ENCODE results near the gene CLEC19A.

- TF ChIP-seq CTCF (conservative IDR thresholded peaks at IDR 0.05) (no peak), EZH2 (IDR thresholded peaks at IDR 0.05; ENCODE audit: low read depth) (no peak)
Observed at GRCh38 chr16:19284207-19284606, 1.3 kb upstream of the CLEC19A start.

All from PC-9 (cell line).